HG03469 (cell line): Measurements from ENCODE around the gene MED16.
"Not testable (repeated sequence)": the region's sequence is repeated elsewhere in the genome, so short reads cannot be mapped to it uniquely, and the experiment has no call there.

Experiments used
- ATAC-seq: cut with Tn5 transposase; IDR thresholded peaks from one replicate; pipeline ENCODE4 v1.9.1; 2021; ENCODE audit warnings: mild to moderate bottlenecking, moderate library complexity, moderate number of reproducible peaks; ENCODE audit not compliant: unreplicated experiment

MED16 gene

DNA sequence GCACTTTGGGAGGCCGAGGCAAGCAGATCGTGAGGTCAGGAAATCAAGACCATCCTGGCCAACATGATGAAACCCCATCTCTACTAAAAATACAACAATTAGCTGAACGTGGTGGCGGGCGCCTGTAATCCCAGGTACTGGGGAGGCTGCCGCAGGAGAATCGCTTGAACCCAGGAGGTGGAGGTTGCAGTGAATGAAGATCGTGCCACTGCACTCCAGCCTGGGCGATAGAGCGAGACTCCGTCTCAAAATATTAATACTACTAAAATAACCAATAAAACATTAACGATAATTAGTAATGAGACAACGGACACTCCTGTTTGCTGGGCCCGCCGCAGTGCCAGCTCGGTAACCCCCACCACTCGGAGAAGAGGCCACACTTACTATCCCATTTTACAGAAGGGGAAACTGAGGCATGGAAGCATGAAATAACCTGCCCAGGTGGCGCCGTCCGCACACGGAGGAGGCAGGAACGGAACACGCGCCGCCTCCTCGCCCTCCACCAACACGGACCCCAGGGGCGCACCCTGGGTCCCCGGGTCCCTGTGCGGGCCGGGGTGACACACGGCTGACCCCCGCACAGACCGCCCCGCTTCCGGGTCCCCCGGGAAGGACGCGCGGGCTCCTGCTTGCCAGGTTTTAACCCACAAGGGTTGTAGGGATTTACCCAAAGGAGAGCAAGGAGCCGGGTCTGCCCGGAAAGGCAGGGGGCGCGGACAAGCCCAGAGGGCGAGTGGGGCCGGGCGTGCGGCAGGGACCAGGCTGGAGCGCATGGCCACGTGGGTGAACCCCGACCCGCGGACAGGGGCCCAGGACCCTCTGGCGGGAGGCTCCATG, 18.4 kb upstream of the MED16 start:
- ATAC-seq = no peak

DNA sequence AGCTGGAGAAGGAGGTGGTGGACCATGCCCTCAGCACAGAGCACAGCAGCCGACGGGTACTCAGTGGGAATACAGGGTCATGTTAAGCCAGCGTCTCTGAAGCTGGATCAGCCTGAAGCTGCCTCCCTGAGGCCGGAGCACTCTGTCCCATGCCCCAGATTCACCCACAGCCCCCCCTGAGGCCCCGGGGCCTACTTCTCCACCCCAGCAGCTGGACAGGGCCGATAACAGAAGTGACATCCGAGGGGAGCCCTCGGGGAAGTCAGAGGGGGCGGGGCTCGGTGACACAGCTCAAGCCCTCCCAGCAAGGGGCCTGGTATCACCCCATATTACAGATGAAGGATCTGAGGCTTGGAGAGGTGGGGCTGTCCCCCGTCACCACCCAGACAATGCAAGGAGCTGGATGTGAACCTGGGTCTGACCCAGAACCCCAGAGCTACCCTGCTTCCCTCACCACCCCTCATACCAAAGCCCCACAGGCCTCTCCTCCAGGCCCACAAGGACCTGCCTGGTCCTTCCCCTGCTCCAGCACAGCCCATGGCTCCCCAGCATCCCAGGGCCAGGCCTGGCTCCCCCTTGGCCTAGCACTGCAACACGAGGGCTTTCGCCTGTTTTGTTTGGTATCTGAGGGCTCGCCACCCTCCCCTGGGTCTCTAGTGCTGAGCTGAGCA, 14.3 kb upstream of the MED16 start:
- no peak for ATAC-seq

DNA sequence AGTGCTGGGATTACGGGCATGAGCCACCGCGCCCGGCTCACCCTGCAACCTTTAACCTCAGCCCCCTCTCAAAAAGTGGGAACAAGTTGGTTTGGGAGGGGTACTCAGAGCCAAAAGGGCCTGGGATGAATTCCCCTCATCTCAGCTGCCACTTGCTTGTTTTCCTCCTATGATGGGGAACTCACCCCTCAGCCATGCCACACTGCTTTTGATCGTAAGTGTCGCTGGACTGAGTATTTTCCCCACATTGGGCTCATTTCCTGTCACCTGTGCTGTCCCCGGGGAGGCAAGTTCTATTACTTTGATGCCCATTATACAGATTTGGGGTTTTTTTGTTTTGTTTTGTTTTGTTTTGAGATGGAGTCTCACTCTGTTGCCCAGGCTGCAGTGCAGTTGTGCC, 13.5 kb upstream of the MED16 start:
- no peak for ATAC-seq

GRCh38 chr19:904545-904944, 11.6 kb upstream of the MED16 start:
- ATAC-seq = no peak

GRCh38 chr19:903266-903797, 10.3 kb upstream of the MED16 start:
- no peak for ATAC-seq

DNA sequence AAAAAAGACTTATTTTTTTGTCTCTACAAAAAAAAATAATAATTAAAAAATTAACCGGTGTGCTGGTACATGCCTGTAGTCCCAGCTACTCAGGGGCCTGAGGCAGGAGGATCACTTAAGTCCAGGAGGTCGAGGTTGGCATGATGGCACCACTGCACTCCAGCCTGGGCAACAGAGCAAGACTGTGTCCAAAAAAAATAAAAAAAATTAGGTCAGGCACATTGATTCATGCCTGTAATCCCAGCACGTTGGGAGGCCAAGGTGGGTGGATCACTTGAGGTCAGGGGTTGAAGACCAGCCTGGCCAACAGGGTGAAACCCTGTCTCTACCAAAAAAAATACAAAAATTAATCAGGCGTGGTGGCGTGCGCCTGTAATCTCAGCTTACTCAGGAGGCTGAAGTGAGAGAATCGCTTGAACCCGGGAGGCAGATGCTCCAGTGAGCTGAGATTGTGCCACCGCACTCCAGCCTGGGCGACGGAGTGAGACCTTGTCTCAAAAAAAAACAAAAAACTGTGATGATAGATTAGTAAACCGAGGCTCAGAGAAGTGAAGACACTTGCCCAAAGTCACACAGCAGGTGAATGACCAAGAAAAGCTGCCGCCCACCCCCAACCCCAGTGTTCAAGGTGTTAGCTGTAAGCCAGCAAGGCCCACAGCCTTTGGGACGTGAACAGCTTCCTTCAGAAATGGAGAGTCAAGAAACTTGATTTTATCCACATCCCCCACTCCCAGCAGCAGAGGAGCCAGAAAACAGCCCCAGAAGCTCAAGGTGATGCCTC, 9.6 kb upstream of the MED16 start:
- no peak for ATAC-seq

- ATAC-seq = no peak
These were observed 9.0 kb upstream of the MED16 start for GRCh38 chr19:902093-902370.

DNA sequence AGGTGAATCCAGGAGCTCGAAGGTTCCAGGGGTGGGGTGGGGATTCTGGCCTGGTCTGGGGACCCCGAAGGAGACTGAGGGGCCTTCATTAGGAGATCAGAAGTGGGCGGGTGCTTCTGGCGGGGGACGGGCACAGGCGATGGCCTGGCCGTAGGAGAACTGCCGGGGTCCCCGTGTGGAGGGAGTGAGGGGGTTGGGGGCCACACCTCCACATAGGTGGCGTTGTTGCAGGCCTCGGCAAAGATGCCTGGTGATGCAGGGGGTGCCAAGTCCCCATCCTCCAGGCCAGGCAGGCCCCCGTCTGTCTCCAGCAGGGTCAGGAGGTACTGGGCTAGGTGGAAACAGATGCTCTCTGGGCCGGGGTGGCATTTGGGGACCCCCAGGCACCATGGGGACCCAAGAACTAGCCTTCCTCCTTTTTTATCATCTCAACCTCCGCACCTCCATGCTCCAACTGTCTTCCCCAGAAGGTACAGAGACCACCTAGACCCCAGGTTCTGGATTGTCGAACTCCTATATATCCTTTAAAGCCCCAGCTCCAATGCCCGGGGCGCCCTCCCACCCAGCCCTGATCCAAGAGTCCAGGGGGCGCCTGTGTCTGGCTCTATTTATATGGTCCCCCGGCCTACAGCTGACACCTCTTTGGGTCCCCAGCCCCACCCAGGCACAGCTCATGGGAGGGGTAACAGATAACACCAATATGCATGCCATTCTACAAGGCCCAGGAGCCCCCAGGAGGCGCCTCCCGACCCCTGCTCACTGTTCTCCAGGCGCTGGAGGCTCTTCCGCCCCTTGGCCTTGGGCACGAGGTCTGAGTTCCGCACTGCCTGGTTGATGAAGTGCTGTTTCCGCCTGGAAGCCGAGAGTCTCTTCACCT, 8.5 kb upstream of the MED16 start:
- ATAC-seq = no peak

- no peak for ATAC-seq
These were observed 7.5 kb upstream of the MED16 start for GRCh38 chr19:900302-901111.

GRCh38 chr19:900043-900301, 7.0 kb upstream of the MED16 start:
- no peak for ATAC-seq

GRCh38 chr19:899336-900042, 6.5 kb upstream of the MED16 start:
- no peak for ATAC-seq

DNA sequence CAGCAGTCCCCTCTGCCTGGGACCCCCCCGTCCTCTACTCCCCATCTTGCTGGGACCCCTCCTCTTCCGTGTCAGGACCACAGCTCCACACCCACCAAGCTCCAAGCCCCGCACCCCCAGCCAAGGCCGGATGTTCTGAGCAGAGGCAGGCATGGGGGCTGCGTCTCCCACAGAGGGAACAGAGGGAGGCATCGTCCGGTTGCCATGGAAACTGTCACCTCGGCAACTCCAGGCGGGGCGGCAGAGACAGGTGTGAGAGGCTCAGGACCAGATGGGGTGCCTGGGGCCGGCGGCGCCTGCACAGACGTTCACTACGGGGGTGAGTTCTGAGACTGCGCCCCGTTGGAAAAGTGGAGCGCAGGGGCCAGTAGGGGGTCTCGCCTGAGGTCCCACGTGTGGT, 5.7 kb upstream of the MED16 start:
- no peak for ATAC-seq

- no peak for ATAC-seq
These were observed 4.6 kb upstream of the MED16 start for GRCh38 chr19:897442-898039.

- ATAC-seq = no peak
These were observed 4.0 kb upstream of the MED16 start for GRCh38 chr19:896999-897398.

GRCh38 chr19:896434-896833, 3.4 kb upstream of the MED16 start:
- ATAC-seq = no peak

DNA sequence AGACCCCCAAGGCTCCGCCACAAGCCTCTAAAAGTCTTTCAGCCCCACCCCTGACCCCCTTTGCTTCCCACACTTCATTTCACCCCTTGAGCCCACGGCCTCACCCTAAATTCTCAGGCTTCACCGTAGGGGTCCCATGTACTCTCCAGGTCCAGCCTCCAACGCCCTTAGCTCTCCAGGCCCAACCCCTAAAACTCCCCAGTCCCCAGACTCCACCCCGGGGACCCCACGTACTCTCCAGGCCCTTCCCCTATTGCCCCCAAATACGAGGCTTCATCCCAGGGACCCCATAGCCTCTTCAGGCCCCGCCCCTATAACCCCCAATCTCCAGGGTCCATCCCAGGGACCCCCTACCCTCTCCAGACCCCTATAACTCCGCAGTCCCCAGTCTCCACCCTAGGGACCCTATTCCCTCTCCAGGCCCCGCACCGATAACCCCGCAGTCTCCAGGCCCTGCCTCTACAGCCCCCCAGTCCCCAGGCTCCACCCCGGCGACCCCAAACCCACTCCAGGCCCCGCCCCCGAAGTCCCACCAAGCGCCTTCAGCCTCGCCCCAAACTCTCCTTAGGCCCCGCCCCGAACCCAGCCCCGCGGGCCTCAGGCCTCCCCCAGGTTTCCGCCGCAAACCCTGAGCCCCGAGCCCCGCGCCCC, 619 bp downstream of the MED16 start:
- ATAC-seq = no peak

- ATAC-seq = not testable (repeated sequence)
These were observed 1.4 kb downstream of the MED16 start for GRCh38 chr19:891421-892200.

DNA sequence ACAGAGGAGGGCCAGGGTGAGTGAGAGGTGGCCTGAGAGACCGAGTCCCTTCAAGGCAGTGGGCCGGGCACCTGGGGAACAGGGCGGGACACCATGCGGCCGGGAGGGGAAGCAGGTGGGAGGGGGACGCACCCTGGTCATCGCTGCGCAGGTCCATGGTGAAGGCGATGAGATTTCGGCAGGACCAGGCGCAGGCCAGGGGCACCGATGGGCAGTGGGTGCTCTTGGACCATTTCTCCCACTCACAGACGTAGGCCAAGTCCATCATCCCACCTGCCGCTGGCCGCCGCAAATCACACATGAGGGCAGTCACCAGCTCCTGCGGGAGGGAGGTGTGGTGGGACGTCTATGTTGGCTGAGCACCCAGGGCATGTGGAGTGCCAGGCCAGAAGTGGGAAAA, 2.2 kb downstream of the MED16 start:
- ATAC-seq = no peak
